HL-60 (cell line): ENCODE data around the gene USP20.

ENCODE experiments used
- DNase-seq, 2 experiments: peaks; one replicate each; pipeline ENCODE4 v3.0.0-alpha.2; 2010 to 2020; ENCODE audit warnings: low read depth in 1 of 2, low spot score in 1 of 2
- H3K27ac ChIP-seq: fragments of 250-450 bp; sonication (Bioruptor Pico); replicated peaks from 2 replicates; pipeline ENCODE4 v1.5.1; 2020; ENCODE audit warnings: mild to moderate bottlenecking, moderate library complexity
- H3K27me3 ChIP-seq: fragments of 250-450 bp; sonication (Bioruptor Pico); 2 replicates; pipeline ENCODE4 v1.5.1; 2021; ENCODE audit warnings: mild to moderate bottlenecking, moderate library complexity; ENCODE audit not compliant: insufficient read depth, poor library complexity, severe bottlenecking
- H3K4me3 ChIP-seq: replicated peaks from 2 replicates; pipeline ENCODE4 v1.5.1; 2011; ENCODE audit warnings: mild to moderate bottlenecking, control low read depth, low read length; ENCODE audit not compliant: insufficient read depth
- GABPA ChIP-seq: IDR thresholded peaks from 2 replicates; pipeline ENCODE4 v1.6.1; 2012; ENCODE audit warnings: low read depth
- POLR2AphosphoS5 ChIP-seq: IDR thresholded peaks from 2 replicates; pipeline ENCODE4 v1.6.1; 2012; ENCODE audit warnings: low read depth
- REST ChIP-seq: IDR thresholded peaks from 2 replicates; pipeline ENCODE4 v1.6.1; 2012; ENCODE audit warnings: low read depth; ENCODE audit not compliant: insufficient replicate concordance
- SPI1 ChIP-seq: IDR thresholded peaks from 2 replicates; pipeline ENCODE4 v1.6.1; 2012; ENCODE audit warnings: low read depth, mild to moderate bottlenecking, borderline replicate concordance
- TF ChIP-seq, protein P1 (sequence below): IDR thresholded peaks from one replicate; pipeline ENCODE4 v1.5.1; 2011; ENCODE audit warnings: low read length, control low read depth, inconsistent platforms; ENCODE audit not compliant: insufficient read depth

The USP20 gene

GRCh38 chr9:129885670-129886106 is 50.4 kb downstream of the USP20 start:
- peak; percentile 81 to 97 for DNase-seq
- peak overlapping the region; percentile 94 for H3K27ac ChIP-seq
- H3K4me3 ChIP-seq: peak overlapping the region; percentile 44

GRCh38 chr9:129886226-129887174 is 51.2 kb downstream of the USP20 start:
- TF ChIP-seq POLR2AphosphoS5: peak; percentile 13; the same call in 1 of the 2 replicates
- TF ChIP-seq, protein P1, sequence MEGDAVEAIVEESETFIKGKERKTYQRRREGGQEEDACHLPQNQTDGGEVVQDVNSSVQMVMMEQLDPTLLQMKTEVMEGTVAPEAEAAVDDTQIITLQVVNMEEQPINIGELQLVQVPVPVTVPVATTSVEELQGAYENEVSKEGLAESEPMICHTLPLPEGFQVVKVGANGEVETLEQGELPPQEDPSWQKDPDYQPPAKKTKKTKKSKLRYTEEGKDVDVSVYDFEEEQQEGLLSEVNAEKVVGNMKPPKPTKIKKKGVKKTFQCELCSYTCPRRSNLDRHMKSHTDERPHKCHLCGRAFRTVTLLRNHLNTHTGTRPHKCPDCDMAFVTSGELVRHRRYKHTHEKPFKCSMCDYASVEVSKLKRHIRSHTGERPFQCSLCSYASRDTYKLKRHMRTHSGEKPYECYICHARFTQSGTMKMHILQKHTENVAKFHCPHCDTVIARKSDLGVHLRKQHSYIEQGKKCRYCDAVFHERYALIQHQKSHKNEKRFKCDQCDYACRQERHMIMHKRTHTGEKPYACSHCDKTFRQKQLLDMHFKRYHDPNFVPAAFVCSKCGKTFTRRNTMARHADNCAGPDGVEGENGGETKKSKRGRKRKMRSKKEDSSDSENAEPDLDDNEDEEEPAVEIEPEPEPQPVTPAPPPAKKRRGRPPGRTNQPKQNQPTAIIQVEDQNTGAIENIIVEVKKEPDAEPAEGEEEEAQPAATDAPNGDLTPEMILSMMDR: no peak
- Histone ChIP-seq H3K27ac (peak overlapping the region; percentile 94), H3K4me3 (peak overlapping the region; percentile 42), H3K27me3 (no peaks in the 10 kb centered on the region)
- DNase-seq: peak; percentile 61 to 83

More at GRCh38 chr9:129885670-129886106, 50.4 kb downstream of the USP20 start:
- TF ChIP-seq GABPA (no peak), SPI1 (no peak; the same call in 1 of the 2 replicates), REST (peak; percentile 5), POLR2AphosphoS5 (peak; percentile 42)
- TF ChIP-seq, protein P1: peak; percentile 76
- H3K27me3 ChIP-seq: no peaks in the 10 kb centered on the region

GRCh38 chr9:129887334-129888292 is 52.4 kb downstream of the USP20 start:
- peak; percentile 60 to 62 for DNase-seq
- H3K27ac ChIP-seq: peak overlapping the region; percentile 94
- no peaks in the 10 kb centered on the region for H3K27me3 ChIP-seq
- peak overlapping the region; percentile 42 for H3K4me3 ChIP-seq
- TF ChIP-seq REST (no peak), GABPA (no peak), POLR2AphosphoS5 (no peak; the same call in 1 of the 2 replicates), SPI1 (no peak)
- TF ChIP-seq, protein P1: no peak
